OCI-LY1 (cell line): Measurements from ENCODE around the gene MXD4.

Source experiments
- H2AFZ ChIP-seq: fragments of 200-600 bp; sonication (generic), shearing (Covaris generic); 2 replicates; pipeline ENCODE4 v1.6.0; 2014; ENCODE audit warnings: antibody characterized with exemption, mild to moderate bottlenecking, low read length
- H3F3A ChIP-seq: fragments of 200-600 bp; sonication (generic), shearing (Covaris generic); 2 replicates; pipeline ENCODE4 v1.6.0; 2014; ENCODE audit warnings: mild to moderate bottlenecking, antibody characterized with exemption, low read length, moderate library complexity; ENCODE audit not compliant: insufficient read depth
- H3K27ac ChIP-seq: fragments of 200-600 bp; sonication (generic); 2 replicates; pipeline ENCODE4 v1.5.1; 2014; ENCODE audit warnings: low read length, mixed run types, mild to moderate bottlenecking, low read depth; ENCODE audit not compliant: poor library complexity, severe bottlenecking
- H3K27me3 ChIP-seq: fragments of 200-600 bp; sonication (generic); 2 replicates; pipeline ENCODE4 v1.6.0; 2014; ENCODE audit warnings: antibody characterized with exemption, mild to moderate bottlenecking, low read length, moderate library complexity; ENCODE audit not compliant: insufficient read depth
- H3K36me3 ChIP-seq: fragments of 200-600 bp; sonication (generic); 2 replicates; pipeline ENCODE4 v1.6.1; 2014; ENCODE audit warnings: mild to moderate bottlenecking, antibody characterized with exemption, low read length, moderate library complexity, mixed read lengths; ENCODE audit not compliant: insufficient read depth
- H3K4me1 ChIP-seq: fragments of 200-600 bp; sonication (generic); 2 replicates; pipeline ENCODE4 v1.5.1; 2014; ENCODE audit warnings: mild to moderate bottlenecking, low read length, moderate library complexity; ENCODE audit not compliant: insufficient read depth, severe bottlenecking
- H3K4me2 ChIP-seq: fragments of 200-600 bp; sonication (generic), shearing (Covaris generic); 2 replicates; pipeline ENCODE4 v1.6.1; 2014; ENCODE audit warnings: low read length
- H3K4me3 ChIP-seq: fragments of 200-600 bp; sonication (generic); 2 replicates; pipeline ENCODE4 v1.5.1; 2014; ENCODE audit warnings: low read length, low read depth, mild to moderate bottlenecking, mixed read lengths; ENCODE audit not compliant: poor library complexity, severe bottlenecking
- H3K79me2 ChIP-seq: fragments of 200-600 bp; shearing (Covaris generic); 2 replicates; pipeline ENCODE4 v1.6.1; 2016; ENCODE audit warnings: mixed run types, low read length, mixed read lengths; ENCODE audit not compliant: insufficient read depth
- H3K9ac ChIP-seq: fragments of 200-600 bp; sonication (generic), shearing (Covaris generic); 2 replicates; pipeline ENCODE4 v1.6.1; 2014; ENCODE audit warnings: mild to moderate bottlenecking, low read length, mixed read lengths
- H3K9me2 ChIP-seq: fragments of 200-600 bp; sonication (generic), shearing (Covaris generic); 2 replicates; pipeline ENCODE4 v1.6.1; 2014; ENCODE audit warnings: low read depth, mild to moderate bottlenecking, low read length, mixed read lengths
- H3K9me3 ChIP-seq: fragments of 200-600 bp; shearing (Covaris generic); 2 replicates; pipeline ENCODE4 v1.6.1; 2014; ENCODE audit warnings: low read length, mixed read lengths
- H4K20me1 ChIP-seq: fragments of 200-600 bp; sonication (generic), shearing (Covaris generic); 2 replicates; pipeline ENCODE4 v1.6.0; 2016; ENCODE audit warnings: mild to moderate bottlenecking, low read length; ENCODE audit not compliant: insufficient read depth
- CTCF ChIP-seq: fragments of 200-600 bp; sonication (generic), shearing (Covaris generic); IDR thresholded peaks from 2 replicates; pipeline ENCODE4 v1.5.1; 2017; ENCODE audit warnings: mild to moderate bottlenecking, antibody characterized with exemption, low read length, moderate library complexity, mixed read lengths
- EZH2 ChIP-seq: fragments of 200-600 bp; sonication (generic), shearing (Covaris generic); IDR thresholded peaks from 2 replicates; pipeline ENCODE4 v1.8.0; 2017; ENCODE audit warnings: borderline replicate concordance, mixed run types, mild to moderate bottlenecking, antibody characterized with exemption, low read length, moderate library complexity, mixed read lengths

Gene MXD4

GRCh38 chr4:2245787-2246275, 16.1 kb downstream of the MXD4 start:
- Histone ChIP-seq H3K36me3 (no peaks in the 10 kb centered on the region), H3K9me3 (no peaks in the 10 kb centered on the region), H3K9me2 (no peaks in the 10 kb centered on the region), H4K20me1 (no peaks in the 10 kb centered on the region), H3F3A (no peaks in the 10 kb centered on the region), H3K9ac (no peak overlapping the region), H3K4me1 (peaks cover 10% of the 10 kb centered on the region), H2AFZ (no peak overlapping the region), H3K27me3 (no peaks in the 10 kb centered on the region), H3K4me2 (no peak overlapping the region), H3K79me2 (peaks cover 5% of the 10 kb centered on the region), H3K4me3 (no peak overlapping the region), H3K27ac (no peak overlapping the region)
- TF ChIP-seq CTCF, result no peak
- no peak for TF ChIP-seq EZH2

DNA sequence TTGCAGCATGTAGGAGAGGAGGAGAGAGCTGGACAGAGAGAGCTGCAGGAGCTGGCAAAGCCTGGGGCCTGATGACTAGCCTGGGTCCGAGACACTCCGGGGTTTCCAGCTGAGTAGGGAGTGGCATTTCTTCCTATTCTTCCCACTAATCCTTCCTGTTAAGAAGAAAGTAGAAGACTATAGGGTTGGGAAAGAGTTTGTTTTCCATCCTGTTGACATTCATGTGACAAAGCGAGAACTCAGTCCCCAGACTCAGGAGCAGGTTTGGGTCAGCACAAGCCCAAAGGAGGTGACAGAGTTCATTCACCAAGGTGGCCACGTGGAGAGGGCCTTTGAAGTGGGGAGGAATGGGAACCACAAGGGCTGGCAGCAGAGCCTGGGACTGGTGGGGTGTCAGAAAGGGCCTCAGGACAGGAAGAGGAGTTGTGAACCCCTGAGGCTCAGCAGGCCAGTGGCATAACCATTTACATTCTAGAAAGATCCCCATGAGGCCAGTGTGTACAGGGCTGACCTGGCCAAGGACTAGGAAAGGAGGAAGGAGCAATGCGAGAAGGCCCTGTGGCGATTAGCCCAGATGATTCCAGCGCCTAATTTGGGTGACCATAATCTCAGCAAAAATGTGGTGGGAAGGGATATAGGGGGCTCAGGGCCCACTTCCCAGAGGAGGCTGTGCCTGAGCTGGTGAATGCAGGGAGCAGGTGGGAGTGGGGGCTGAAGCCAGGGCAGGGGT, 16.7 kb downstream of the MXD4 start:
- Histone ChIP-seq H3K9me3 (no peaks in the 10 kb centered on the region), H3K27me3 (no peaks in the 10 kb centered on the region), H4K20me1 (no peaks in the 10 kb centered on the region), H3F3A (no peaks in the 10 kb centered on the region), H2AFZ (no peak overlapping the region), H3K9me2 (no peaks in the 10 kb centered on the region), H3K4me3 (no peak overlapping the region), H3K36me3 (peaks cover under 1% of the 10 kb centered on the region; the same call in 1 of the 2 replicates), H3K9ac (no peak overlapping the region), H3K4me2 (no peak overlapping the region), H3K27ac (no peak overlapping the region), H3K79me2 (peaks cover 11% of the 10 kb centered on the region), H3K4me1 (peaks cover 16% of the 10 kb centered on the region)
- TF ChIP-seq CTCF (no peak), EZH2 (no peak)

DNA sequence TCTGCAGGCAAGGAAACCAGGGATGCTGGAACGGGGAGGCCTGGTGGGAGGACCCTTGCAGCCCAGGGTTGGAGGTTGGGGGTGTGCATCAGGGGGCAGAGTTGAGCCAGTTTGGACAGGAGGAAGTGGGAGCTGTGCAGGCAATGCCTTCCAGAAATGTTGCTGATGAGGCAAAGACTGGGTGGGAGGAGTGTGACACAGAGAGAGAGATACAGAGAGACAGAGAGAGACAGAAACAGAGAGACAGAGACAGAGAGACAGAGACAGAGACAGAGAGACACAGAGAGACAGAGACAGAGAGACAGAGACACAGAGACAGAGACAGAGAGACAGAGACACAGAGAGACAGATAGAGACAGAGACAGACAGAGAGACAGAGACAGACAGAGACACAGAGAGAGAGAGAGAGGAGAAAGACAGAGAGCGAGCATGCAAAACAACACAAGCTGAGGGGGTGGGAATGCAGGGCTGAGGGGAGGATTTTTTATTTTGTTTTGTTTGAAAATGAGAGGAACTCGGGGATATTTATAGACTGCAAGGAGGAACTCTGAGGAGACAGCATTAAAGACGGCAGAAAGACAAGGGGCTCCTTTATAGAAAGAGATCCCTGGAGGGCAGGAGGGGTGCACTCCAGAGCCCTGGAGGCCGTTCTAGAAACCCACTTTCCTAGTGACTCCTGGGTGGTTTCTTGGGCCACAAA, 18.1 kb downstream of the MXD4 start:
- Histone ChIP-seq H3K79me2 (peaks cover 25% of the 10 kb centered on the region), H3K4me3 (no peak overlapping the region), H3K27me3 (no peaks in the 10 kb centered on the region), H3K9me2 (no peaks in the 10 kb centered on the region), H3K4me2 (no peak overlapping the region), H3K9ac (no peak overlapping the region), H3K27ac (no peak overlapping the region), H4K20me1 (no peaks in the 10 kb centered on the region), H2AFZ (no peak overlapping the region), H3K36me3 (peaks cover 6% of the 10 kb centered on the region; the same call in 1 of the 2 replicates), H3K4me1 (peaks cover 30% of the 10 kb centered on the region), H3F3A (no peaks in the 10 kb centered on the region), H3K9me3 (no peaks in the 10 kb centered on the region)
- no peak for TF ChIP-seq CTCF
- TF ChIP-seq EZH2, result no peak
